BLaER1 (cell line): Measurements from ENCODE around the gene DMBX1.

Experiments
- H3K27ac ChIP-seq: shearing (Covaris generic); formaldehyde crosslinking; 2 replicates; pipeline ENCODE4 v1.8.1; 2022
- H3K27me3 ChIP-seq: shearing (Covaris generic); formaldehyde crosslinking; 2 replicates; pipeline ENCODE4 v1.8.1; 2022
- H3K36me3 ChIP-seq: shearing (Covaris generic); formaldehyde crosslinking; 2 replicates; pipeline ENCODE4 v1.8.1; 2022
- H3K4me1 ChIP-seq: shearing (Covaris generic); formaldehyde crosslinking; 2 replicates; pipeline ENCODE4 v1.8.1; 2022
- H3K4me2 ChIP-seq: shearing (Covaris generic); formaldehyde crosslinking; 2 replicates; pipeline ENCODE4 v1.8.1; 2022
- H3K4me3 ChIP-seq: shearing (Covaris generic); formaldehyde crosslinking; 2 replicates; pipeline ENCODE4 v1.8.1; 2022
- H3K9ac ChIP-seq: shearing (Covaris generic); formaldehyde crosslinking; 2 replicates; pipeline ENCODE4 v1.8.1; 2022
- H3K9me3 ChIP-seq: shearing (Covaris generic); formaldehyde crosslinking; 2 replicates; pipeline ENCODE4 v1.8.1; 2022
- H4K20me1 ChIP-seq: shearing (Covaris generic); formaldehyde crosslinking; 2 replicates; pipeline ENCODE4 v1.8.1; 2022
- Cebpa-rat ChIP-seq: shearing (Covaris generic); IDR thresholded peaks from 2 replicates; pipeline ENCODE4 v1.8.1; 2022

DMBX1 gene

GRCh38 chr1:46469881-46470280 is 19.8 kb upstream of the DMBX1 start:
- no peak overlapping the region for H3K4me3 ChIP-seq
- no peak overlapping the region for H3K27ac ChIP-seq
- no peak for TF ChIP-seq Cebpa-rat
- H3K9me3 ChIP-seq: no peaks in the 10 kb centered on the region
- H3K4me2 ChIP-seq: no peak overlapping the region
- no peak overlapping the region for H3K9ac ChIP-seq
- H3K4me1 ChIP-seq: peaks cover 13% of the 10 kb centered on the region; the same call in 1 of the 2 replicates
- H3K36me3 ChIP-seq: no peaks in the 10 kb centered on the region
- H3K27me3 ChIP-seq: peaks cover 38% of the 10 kb centered on the region
- H4K20me1 ChIP-seq: peaks cover 31% of the 10 kb centered on the region

- Histone ChIP-seq H3K9me3 (no peaks in the 10 kb centered on the region), H3K36me3 (no peaks in the 10 kb centered on the region), H3K4me3 (no peak overlapping the region), H3K27me3 (peaks cover 17% of the 10 kb centered on the region), H3K9ac (no peak overlapping the region), H4K20me1 (peaks cover 16% of the 10 kb centered on the region), H3K4me2 (no peak overlapping the region), H3K27ac (no peak overlapping the region), H3K4me1 (peaks cover 20% of the 10 kb centered on the region)
- no peak for TF ChIP-seq Cebpa-rat
These were observed 17.7 kb upstream of the DMBX1 start for GRCh38 chr1:46471848-46472492.

GRCh38 chr1:46472498-46473181 is 17.0 kb upstream of the DMBX1 start:
- Histone ChIP-seq H3K4me1 (peaks cover 25% of the 10 kb centered on the region), H4K20me1 (peaks cover 9% of the 10 kb centered on the region; the same call in 1 of the 2 replicates), H3K27me3 (peaks cover 11% of the 10 kb centered on the region), H3K27ac (no peak overlapping the region), H3K4me3 (no peak overlapping the region), H3K36me3 (no peaks in the 10 kb centered on the region), H3K9me3 (no peaks in the 10 kb centered on the region), H3K9ac (no peak overlapping the region), H3K4me2 (no peak overlapping the region)
- no peak for TF ChIP-seq Cebpa-rat

GRCh38 chr1:46473991-46474390 is 15.6 kb upstream of the DMBX1 start:
- no peaks in the 10 kb centered on the region for H3K36me3 ChIP-seq
- no peak overlapping the region for H3K9ac ChIP-seq
- H3K27ac ChIP-seq: no peak overlapping the region
- H4K20me1 ChIP-seq: 0 out of 2 replicates have a peak, but pooled peaks cover under 1% of the 10 kb centered on the region
- H3K27me3 ChIP-seq: no peaks in the 10 kb centered on the region
- no peak for TF ChIP-seq Cebpa-rat
- peaks cover 28% of the 10 kb centered on the region for H3K4me1 ChIP-seq
- H3K4me3 ChIP-seq: no peak overlapping the region
- H3K9me3 ChIP-seq: no peaks in the 10 kb centered on the region
- H3K4me2 ChIP-seq: no peak overlapping the region

GRCh38 chr1:46474570-46474969 is 15.1 kb upstream of the DMBX1 start:
- TF ChIP-seq Cebpa-rat: no peak
- no peaks in the 10 kb centered on the region for H3K9me3 ChIP-seq
- no peaks in the 10 kb centered on the region for H3K36me3 ChIP-seq
- no peak overlapping the region for H3K4me3 ChIP-seq
- H3K27me3 ChIP-seq: no peaks in the 10 kb centered on the region
- no peak overlapping the region for H3K9ac ChIP-seq
- no peaks in the 10 kb centered on the region for H4K20me1 ChIP-seq
- 0 out of 2 replicates have a peak overlapping the region, but pooled peaks have one; percentile 9 for H3K4me2 ChIP-seq
- H3K27ac ChIP-seq: no peak overlapping the region
- H3K4me1 ChIP-seq: peaks cover 28% of the 10 kb centered on the region

GRCh38 chr1:46476673-46477072 is 13.0 kb upstream of the DMBX1 start:
- no peak for TF ChIP-seq Cebpa-rat
- Histone ChIP-seq H3K4me1 (peaks cover 28% of the 10 kb centered on the region), H3K27ac (peak overlapping the region; percentile 57; the same call in 1 of the 2 replicates), H3K4me3 (no peak overlapping the region), H3K4me2 (peak overlapping the region; percentile 75), H3K9ac (peak overlapping the region; percentile 36; the same call in 1 of the 2 replicates), H4K20me1 (no peaks in the 10 kb centered on the region), H3K36me3 (no peaks in the 10 kb centered on the region), H3K9me3 (no peaks in the 10 kb centered on the region), H3K27me3 (no peaks in the 10 kb centered on the region)

GRCh38 chr1:46477153-46477929 is 12.3 kb upstream of the DMBX1 start:
- Histone ChIP-seq H3K9me3 (no peaks in the 10 kb centered on the region), H3K36me3 (no peaks in the 10 kb centered on the region), H3K27ac (no peak overlapping the region), H3K9ac (no peak overlapping the region), H3K4me2 (peak overlapping the region; percentile 75), H3K27me3 (no peaks in the 10 kb centered on the region), H3K4me3 (no peak overlapping the region), H4K20me1 (no peaks in the 10 kb centered on the region), H3K4me1 (peaks cover 28% of the 10 kb centered on the region)
- no peak for TF ChIP-seq Cebpa-rat

- Histone ChIP-seq H3K27me3 (peaks cover 5% of the 10 kb centered on the region), H3K36me3 (no peaks in the 10 kb centered on the region), H3K27ac (no peak overlapping the region), H3K4me3 (no peak overlapping the region), H3K9me3 (no peaks in the 10 kb centered on the region), H3K9ac (no peak overlapping the region), H3K4me2 (no peak overlapping the region), H4K20me1 (no peaks in the 10 kb centered on the region; the same call in 1 of the 2 replicates), H3K4me1 (peaks cover 28% of the 10 kb centered on the region)
- TF ChIP-seq Cebpa-rat: no peak
These were observed 10.7 kb upstream of the DMBX1 start for GRCh38 chr1:46478721-46479485.

- no peaks in the 10 kb centered on the region for H3K36me3 ChIP-seq
- H3K4me2 ChIP-seq: no peak overlapping the region
- no peaks in the 10 kb centered on the region; the same call in 1 of the 2 replicates for H4K20me1 ChIP-seq
- TF ChIP-seq Cebpa-rat: no peak
- no peak overlapping the region for H3K27ac ChIP-seq
- peaks cover 28% of the 10 kb centered on the region for H3K4me1 ChIP-seq
- H3K4me3 ChIP-seq: no peak overlapping the region
- H3K27me3 ChIP-seq: peaks cover 15% of the 10 kb centered on the region
- no peak overlapping the region for H3K9ac ChIP-seq
- no peaks in the 10 kb centered on the region for H3K9me3 ChIP-seq
These were observed 9.8 kb upstream of the DMBX1 start for GRCh38 chr1:46479744-46480350.
